HG02623 (cell line): ENCODE results near the gene MOCS1.

Experiments used
- ATAC-seq: cut with Tn5 transposase; IDR thresholded peaks from one replicate; pipeline ENCODE4 v1.9.1; 2021; ENCODE audit warnings: moderate library complexity; ENCODE audit not compliant: unreplicated experiment

MOCS1 gene

GRCh38 chr6:39881851-39882530, 52.3 kb downstream of the MOCS1 start:
- no peak for ATAC-seq

GRCh38 chr6:39880594-39880993, 53.7 kb downstream of the MOCS1 start:
- no peak for ATAC-seq

- ATAC-seq: no peak
Measured at GRCh38 chr6:39879535-39879934, 54.7 kb downstream of the MOCS1 start.

- no peak for ATAC-seq
Measured at GRCh38 chr6:39876826-39877225, 57.4 kb downstream of the MOCS1 start.

GRCh38 chr6:39876111-39876510, 58.2 kb downstream of the MOCS1 start:
- ATAC-seq: no peak

- no peak for ATAC-seq
Measured at GRCh38 chr6:39873439-39873838, 60.8 kb downstream of the MOCS1 start.

GRCh38 chr6:39870950-39871349, 63.3 kb downstream of the MOCS1 start:
- ATAC-seq: no peak

- no peak for ATAC-seq
Measured at GRCh38 chr6:39867592-39867991, 66.7 kb downstream of the MOCS1 start.

GRCh38 chr6:39865011-39865888, 69.0 kb downstream of the MOCS1 start:
- ATAC-seq: no peak

GRCh38 chr6:39861663-39862062, 72.6 kb downstream of the MOCS1 start:
- ATAC-seq: no peak

GRCh38 chr6:39859025-39859424, 75.2 kb downstream of the MOCS1 start:
- no peak for ATAC-seq

GRCh38 chr6:39855356-39855995, 78.8 kb downstream of the MOCS1 start:
- ATAC-seq: no peak
